22Rv1 (cell line): ENCODE results near the gene FAAP100.

ENCODE experiments used
- ZFX ChIP-seq: fragments of 450-650 bp; IDR thresholded peaks from 2 replicates; pipeline ENCODE4 v1.6.1; 2017; ENCODE audit warnings: antibody characterized with exemption, borderline replicate concordance
- TF ChIP-seq, protein P1 (sequence below): fragments of 450-650 bp; IDR thresholded peaks from 2 replicates; pipeline ENCODE4 v1.5.1; 2017; ENCODE audit warnings: mild to moderate bottlenecking

DNA sequence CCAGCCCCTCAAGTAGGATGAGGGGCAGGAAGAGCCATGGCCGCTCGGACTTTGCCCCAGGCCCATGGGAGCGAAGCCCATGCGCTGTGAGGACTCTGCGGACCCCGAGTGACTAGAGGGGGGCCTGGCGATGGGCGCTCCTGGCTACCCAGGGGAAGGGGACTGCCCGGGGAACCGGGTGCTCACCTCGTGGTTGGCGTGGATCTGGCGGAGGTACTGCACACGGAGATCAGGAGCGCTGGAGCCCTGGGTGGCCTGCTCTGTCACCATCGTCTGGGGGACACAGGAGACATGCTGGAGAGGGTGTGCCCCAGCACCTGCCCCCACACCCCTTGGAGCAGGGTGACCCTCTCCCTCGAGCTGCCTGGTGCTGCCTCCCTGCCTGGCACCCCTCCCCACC, 11.0 kb downstream of the FAAP100 start:
- TF ChIP-seq, protein P1, sequence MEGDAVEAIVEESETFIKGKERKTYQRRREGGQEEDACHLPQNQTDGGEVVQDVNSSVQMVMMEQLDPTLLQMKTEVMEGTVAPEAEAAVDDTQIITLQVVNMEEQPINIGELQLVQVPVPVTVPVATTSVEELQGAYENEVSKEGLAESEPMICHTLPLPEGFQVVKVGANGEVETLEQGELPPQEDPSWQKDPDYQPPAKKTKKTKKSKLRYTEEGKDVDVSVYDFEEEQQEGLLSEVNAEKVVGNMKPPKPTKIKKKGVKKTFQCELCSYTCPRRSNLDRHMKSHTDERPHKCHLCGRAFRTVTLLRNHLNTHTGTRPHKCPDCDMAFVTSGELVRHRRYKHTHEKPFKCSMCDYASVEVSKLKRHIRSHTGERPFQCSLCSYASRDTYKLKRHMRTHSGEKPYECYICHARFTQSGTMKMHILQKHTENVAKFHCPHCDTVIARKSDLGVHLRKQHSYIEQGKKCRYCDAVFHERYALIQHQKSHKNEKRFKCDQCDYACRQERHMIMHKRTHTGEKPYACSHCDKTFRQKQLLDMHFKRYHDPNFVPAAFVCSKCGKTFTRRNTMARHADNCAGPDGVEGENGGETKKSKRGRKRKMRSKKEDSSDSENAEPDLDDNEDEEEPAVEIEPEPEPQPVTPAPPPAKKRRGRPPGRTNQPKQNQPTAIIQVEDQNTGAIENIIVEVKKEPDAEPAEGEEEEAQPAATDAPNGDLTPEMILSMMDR, result no peak
- no peak for TF ChIP-seq ZFX
